GM20000 (cell line): ENCODE data around the gene FAM78B.
A peak's percentile ranks its signal among the peaks of the same experiment; 100 is the strongest.

Experiments
- DNase-seq: peaks from one replicate; pipeline ENCODE4 v3.0.0; 2012; ENCODE audit warnings: low spot score
- TF ChIP-seq, protein P1 (sequence below): IDR thresholded peaks from 2 replicates; pipeline ENCODE4 v1.5.1; 2012; ENCODE audit warnings: mild to moderate bottlenecking, control low read depth; ENCODE audit errors: extremely low read depth, missing control alignments

Gene FAM78B

DNA sequence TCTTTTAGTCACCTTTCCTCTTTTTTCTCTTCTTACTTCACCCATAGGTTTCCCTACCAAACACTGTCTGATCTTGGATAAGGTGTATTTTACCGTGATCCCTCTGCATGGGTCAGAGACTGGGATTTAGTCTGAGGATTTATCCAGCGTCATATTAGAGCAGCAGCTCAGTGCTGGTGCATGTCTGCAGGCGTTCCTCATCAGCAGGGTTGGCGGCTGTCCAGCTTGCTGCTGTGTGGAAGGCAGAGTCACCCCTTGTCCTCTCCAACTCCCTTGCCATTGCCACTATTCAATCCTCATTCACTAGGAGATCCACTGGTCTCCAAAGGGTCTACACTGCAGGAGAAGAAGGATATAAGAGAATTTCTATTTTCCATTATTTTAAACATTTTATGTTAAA is 7.3 kb upstream of the FAM78B start:
- DNase-seq: no peak
- TF ChIP-seq, protein P1, sequence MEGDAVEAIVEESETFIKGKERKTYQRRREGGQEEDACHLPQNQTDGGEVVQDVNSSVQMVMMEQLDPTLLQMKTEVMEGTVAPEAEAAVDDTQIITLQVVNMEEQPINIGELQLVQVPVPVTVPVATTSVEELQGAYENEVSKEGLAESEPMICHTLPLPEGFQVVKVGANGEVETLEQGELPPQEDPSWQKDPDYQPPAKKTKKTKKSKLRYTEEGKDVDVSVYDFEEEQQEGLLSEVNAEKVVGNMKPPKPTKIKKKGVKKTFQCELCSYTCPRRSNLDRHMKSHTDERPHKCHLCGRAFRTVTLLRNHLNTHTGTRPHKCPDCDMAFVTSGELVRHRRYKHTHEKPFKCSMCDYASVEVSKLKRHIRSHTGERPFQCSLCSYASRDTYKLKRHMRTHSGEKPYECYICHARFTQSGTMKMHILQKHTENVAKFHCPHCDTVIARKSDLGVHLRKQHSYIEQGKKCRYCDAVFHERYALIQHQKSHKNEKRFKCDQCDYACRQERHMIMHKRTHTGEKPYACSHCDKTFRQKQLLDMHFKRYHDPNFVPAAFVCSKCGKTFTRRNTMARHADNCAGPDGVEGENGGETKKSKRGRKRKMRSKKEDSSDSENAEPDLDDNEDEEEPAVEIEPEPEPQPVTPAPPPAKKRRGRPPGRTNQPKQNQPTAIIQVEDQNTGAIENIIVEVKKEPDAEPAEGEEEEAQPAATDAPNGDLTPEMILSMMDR: no peak

DNA sequence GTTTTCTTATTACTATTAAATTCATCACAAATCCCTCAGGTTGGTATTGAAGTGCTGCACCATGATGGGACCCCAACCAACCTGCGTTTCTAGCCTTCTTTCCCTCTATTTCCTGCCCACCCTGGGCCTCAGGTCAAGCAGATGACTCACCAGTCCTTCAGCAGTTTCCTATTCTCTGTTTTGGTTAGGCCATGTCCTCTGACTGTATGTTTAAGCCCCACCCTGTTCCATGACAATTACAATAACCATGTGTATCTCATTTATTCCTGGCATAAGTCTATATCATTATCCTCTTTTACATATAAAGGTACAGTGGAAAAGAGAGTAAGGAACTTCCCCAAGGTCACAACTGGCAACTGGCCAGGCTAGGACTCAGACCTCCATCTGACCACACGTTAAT is 5.3 kb upstream of the FAM78B start:
- TF ChIP-seq, protein P1: no peak
- DNase-seq: no peak

DNA sequence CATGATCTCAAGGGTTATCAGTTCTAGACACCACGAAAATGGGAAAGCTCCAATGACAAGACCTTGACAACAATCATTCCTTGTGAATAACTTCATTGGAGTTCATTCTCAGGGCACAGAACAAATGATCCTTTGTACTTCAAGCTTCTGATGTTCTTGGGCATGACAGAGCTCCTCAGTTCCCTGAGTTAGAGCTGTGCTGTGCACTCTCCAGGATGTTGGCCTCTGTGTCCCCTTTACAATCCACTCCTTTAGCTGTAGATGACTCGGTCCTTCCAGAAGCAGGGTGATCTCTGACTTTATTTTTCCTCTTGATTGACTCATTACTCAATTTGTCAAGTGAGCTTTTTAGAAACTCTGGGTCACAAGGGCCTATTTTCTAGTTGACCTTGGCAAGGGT is 3.9 kb upstream of the FAM78B start:
- DNase-seq: no peak
- TF ChIP-seq, protein P1: no peak

DNA sequence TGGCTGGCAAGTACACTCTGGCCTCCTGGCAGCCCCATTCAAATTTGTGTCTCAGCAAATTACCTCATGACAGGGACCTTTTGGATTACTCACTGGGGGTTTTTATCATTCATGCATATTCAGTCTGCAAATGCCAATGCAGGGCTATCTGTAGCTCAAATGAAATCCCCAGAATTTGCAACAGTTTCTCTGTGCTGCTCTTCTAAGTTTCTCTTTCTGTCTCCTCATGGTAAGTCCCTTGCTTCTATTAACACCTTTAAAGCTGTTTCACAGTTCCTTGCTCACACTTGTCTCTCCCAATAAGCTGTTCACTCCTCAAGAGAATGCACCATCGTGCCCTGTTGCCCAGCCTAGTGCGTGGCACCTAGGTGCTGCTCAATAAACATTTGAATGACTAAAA is 3.3 kb upstream of the FAM78B start:
- TF ChIP-seq, protein P1: no peak
- peak; percentile 73 for DNase-seq

DNA sequence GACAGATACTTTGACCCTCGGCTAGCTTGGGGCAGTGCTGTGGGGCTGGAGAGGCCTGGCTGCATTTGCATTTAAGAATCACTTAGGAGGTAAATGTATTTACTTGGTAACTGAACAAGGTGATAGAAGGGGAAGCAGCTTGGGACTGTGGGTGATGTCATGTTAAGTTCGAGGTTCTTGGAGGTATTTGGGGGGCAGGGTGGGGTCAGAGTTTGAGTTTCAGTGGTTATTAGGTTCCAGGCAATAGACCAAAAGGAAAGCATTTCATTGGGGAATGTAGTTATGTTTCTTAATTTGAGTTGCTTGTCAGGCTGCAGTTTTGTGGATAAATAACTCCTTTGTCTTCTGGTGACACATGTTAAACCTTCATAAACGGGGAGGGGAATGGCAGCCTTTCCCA is 2.4 kb upstream of the FAM78B start:
- TF ChIP-seq, protein P1: no peak
- peak; percentile 43 for DNase-seq

DNA sequence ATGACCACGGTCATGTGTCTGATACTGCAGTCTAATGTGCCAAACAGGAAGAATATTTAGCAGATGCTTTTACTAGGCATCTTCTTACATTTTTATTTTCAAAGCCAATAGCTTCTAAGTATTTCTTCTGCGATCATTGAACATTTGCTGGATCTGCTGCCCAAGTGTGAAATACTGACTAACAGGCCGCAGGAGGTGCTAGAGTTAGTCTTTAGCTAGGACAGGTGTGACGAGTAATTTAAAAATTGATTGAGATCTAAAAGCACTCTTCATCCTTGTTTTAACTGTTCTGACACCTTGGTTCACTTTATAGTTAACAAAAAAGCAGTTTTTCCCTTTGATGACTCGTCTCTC is 748 bp upstream of the FAM78B start:
- TF ChIP-seq, protein P1: no peak
- DNase-seq: peak; percentile 23

DNA sequence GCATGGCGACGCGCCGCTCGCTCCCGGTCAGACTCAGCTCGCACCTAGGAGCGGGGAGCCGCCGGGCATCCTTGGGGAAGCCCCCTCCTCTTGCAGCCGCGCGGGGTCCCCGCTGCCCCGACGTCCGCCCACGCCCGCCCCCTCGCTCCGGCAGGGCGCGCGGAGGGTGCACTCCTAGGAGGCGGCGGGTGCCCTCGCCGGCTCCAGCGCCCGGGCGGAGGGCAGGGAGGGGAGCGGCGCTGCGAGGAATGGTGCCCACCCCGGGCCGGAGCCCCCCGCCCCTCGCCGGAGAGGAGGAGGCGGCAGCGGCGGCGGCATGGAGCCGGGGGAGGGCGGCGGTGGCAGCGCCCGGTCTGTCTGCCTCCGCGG is 488 bp downstream of the FAM78B start:
- TF ChIP-seq, protein P1: no peak

More for the DNA sequence above, 488 bp downstream of the FAM78B start:
- no peak for DNase-seq
